Medulla oblongata (tissue), 1 donor: ENCODE data around the gene HSD17B11.
"Not testable (repeated sequence)": the region's sequence is repeated elsewhere in the genome, so short reads cannot be mapped to it uniquely, and the experiment has no call there.

ENCODE experiments used
- DNase-seq: peaks from one replicate; pipeline ENCODE4 v3.0.0-alpha.2; 2015; ENCODE audit errors: extremely low spot score

The HSD17B11 gene

DNA sequence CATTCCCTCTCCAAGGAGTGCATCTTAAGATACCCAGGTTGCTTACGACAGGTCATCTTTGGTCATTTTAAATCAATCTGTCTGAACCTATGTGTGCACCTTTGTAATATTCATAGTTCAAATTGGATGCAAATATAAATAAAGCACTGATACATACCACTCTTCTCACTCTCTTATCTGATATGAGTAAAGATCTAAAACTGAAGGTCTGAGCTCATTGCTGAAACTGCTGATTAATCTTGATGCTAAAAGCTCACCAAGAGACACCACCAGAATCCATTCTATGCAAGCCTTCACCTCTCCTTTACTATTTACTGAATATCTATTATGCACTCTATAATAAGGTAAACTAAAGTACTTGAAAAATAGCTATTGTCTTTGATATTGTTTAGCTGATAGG lies 84.9 kb downstream of the HSD17B11 start:
- DNase-seq: no peak

DNA sequence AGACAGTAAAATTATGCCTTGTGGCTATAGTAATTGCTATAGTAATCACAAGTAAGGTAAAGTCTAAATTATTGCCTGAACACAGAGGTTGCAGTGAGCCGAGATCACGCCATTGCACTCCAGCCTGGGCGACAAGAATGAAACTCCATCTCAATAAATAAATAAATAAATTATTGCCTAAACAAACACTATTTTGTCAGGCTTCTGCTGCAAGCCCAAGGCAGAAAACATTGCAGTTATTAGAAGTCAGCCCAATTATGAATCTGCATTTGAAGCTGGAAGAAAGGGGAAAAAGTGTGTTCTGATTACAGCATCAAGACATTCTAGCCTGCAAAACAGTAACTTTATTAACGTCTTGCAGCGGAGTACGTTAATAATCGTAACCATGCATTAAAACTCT lies 85.4 kb downstream of the HSD17B11 start:
- DNase-seq: no peak

DNA sequence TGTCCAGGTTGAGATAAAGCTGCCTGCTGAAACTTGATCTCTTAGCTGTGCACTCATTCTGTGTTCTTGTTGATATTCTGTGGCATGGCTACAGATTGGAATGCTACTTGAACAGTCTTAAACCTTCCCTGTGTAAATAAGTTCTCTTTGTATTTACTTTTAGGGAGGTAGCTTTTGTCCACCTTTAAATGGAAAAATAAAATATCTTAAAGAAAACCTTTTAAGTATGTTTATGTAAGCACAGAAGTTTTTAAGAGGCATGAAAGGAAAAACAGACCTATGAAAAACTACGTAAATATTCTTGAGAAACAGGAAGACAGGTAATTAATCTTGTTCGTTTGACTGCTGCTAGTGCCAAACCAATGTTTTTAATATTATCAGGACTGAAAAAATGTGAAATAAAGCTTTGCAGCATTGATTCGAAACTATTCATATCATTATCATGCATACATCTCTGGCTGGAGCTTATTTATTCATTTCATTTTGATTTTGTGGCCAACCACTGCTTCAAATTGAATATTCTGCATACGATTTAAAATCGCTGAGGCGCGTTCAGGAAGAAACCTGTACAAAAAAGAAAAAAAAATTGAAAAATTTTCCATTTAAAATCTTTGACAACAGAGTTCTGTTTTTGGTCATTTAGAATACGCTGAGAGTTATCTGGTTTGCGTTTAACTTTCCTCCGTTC lies 86.1 kb downstream of the HSD17B11 start:
- DNase-seq: no peak

DNA sequence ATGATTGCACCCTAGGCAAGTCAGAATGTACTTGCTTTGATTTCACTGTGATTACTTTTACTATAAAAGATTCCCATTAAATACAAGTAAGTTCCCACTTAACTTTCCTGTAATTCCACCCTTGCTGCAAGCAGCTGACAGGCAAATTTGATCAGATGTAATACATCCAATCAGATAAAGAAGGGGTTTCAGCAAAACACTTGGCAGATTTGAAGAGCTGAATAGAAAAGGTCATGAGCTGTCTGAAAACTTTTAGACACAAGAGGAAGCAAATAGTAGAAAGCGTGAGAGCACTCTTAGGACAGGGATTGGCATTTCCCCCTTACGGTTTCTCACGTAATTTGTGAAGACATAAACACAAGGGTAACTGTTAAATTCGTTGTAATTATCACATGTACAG lies 91.1 kb downstream of the HSD17B11 start:
- peak; percentile 44 for DNase-seq

DNA sequence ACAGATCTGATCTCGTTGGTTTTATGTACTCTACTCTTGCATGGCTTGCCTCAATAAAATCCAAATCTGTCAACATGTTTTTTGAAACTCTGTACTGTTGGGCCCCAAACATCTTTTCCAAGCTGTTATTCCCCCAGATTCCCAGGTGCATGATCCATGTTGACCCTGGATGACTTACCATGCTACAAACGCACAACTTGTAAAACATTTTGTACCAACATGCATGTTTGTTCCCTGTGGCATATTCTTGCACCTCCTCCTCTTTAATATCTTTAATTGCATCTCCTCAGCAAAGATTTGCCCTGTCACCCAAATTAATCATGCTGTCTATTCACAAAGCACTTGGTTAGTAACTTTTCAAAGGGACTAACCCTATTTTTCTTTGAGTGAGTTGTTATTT lies 92.6 kb downstream of the HSD17B11 start:
- DNase-seq: no peak

DNA sequence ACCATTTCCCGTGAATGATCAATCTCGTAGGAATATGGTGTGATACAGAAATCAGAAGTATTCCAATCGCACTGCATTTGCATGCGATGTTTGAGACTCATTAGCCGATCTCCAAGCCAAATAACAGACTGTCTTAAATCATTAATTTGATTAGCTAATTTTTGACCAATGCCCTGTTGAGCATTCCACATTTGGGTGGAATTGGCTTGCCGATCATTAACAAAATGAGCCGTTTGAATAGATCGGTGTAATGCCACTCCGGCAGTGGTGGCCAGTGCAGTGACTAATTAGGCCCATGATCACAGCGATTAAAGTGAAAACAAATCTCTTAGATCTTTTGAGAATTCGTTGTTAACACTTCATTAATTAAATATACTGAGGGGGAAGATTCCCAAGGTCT lies 96.1 kb downstream of the HSD17B11 start:
- not testable (repeated sequence) for DNase-seq

DNA sequence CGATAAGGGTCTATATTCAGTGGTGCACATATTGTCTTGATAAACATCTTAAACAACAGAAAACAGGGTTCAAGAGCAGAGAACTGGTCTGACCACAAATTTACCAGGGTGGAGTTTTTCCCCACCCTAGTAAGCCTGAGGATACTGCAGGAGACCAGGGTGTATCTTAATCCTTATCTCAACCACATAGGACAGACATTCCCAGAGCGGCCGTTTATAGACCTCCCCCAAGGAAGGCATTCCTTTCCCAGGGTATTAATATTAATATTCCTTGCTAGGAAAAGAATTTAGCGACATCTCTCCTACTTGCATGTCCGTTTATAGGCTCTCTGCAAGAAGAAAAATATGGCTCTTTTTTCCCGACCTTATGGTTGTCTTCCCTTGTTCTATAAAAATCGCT lies 97.1 kb downstream of the HSD17B11 start:
- not testable (repeated sequence) for DNase-seq

DNA sequence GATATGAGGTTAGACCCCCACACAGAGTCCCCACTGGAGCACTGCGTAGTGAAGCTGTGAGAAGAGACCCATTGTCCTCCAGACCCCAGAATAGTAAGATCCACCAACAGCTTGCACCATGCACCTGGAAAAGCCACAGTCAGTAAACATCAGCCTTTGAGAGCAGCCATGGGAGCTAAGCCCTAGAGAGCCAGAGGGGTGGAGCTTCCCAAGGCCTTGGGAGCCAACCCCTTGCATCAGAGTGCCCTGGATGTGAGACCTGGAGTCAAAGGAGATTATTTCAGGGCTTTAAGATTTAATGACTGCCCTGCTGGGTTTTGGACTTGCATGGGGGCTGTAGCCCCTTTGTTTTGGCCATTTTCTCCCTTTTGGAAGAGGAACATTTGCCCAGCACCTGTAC lies 104.0 kb downstream of the HSD17B11 start:
- no peak for DNase-seq
